HG03457 (cell line): ENCODE data around the gene DIPK2B.

Experiments
- ATAC-seq: cut with Tn5 transposase; IDR thresholded peaks from one replicate; pipeline ENCODE4 v1.9.1; 2021; ENCODE audit warnings: moderate number of reproducible peaks; ENCODE audit not compliant: unreplicated experiment

DIPK2B gene, protein sequence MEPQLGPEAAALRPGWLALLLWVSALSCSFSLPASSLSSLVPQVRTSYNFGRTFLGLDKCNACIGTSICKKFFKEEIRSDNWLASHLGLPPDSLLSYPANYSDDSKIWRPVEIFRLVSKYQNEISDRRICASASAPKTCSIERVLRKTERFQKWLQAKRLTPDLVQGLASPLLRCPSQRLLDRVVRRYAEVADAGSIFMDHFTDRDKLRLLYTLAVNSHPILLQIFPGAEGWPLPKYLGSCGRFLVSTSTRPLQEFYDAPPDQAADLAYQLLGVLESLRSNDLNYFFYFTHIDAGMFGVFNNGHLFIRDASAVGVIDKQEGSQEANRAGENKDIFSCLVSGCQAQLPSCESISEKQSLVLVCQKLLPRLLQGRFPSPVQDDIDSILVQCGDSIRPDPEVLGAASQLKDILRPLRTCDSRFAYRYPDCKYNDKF

DNA sequence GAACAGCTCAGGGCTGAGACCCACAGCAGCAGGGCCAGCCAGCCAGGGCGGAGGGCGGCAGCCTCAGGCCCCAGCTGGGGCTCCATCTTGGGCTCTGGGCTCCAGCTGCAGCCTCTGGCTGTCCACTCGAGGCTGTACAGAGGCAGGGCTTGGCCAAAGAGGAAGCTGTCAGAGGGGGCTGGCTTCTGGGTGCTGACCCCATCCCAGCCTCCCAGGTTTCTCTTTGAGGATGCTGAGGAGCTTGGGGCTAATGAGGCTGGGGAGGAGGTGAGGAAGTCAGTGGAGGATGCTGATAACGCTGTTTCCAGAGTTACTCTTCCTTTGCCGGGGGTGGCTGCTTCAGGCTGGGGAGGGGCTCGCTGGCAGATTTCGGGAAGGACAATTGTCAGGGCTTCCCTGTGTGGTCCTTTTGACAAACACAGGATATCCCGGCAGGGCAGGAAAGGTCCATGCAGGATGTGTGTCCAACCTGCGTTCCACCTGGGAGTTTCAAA lies at the start of gene DIPK2B:
DIPK2B (minus strand) TSS at position 136 of the 494 bp plus-strand sequence; CDS start at position 86, 50 bp downstream.
- no peak for ATAC-seq

DNA sequence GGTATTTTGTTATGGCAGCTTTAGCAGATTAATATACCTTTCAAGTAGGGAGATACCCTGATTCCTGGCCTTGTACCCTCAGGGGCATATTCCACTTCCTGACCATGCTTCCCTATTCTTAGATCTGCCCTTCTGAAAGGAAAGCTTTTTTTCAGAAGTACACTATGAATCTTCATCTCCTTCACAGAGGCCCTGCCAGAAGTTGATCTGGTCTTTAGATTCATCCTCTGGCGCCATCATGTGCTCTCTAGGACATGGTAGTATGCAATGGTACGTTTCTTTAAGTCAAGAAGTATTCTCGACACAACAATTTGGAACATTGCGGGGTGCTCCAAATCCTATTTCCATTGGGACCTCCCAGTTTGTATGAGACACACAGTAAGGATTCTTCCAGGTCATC lies 39.6 kb upstream of the DIPK2B start:
- ATAC-seq, result no peak

DNA sequence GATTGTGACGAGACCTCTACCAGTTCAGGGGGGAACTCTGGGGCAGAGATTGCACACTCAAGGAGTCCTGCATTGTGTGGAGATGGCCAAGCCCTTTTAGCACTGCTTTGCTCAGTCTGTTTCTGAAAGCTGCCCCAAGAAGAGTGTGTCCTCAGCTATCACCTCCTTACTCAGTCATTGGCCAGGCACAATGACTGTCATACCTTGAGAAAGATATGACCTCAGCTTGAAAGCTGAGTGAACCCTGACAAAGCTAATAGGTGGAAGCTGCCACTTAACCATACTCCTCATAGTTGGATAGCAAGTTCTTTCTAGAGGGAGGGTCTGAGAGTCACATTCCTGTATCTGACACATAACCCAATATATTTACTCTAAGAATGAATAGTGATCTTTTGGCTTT lies 37.8 kb upstream of the DIPK2B start:
- no peak for ATAC-seq

DNA sequence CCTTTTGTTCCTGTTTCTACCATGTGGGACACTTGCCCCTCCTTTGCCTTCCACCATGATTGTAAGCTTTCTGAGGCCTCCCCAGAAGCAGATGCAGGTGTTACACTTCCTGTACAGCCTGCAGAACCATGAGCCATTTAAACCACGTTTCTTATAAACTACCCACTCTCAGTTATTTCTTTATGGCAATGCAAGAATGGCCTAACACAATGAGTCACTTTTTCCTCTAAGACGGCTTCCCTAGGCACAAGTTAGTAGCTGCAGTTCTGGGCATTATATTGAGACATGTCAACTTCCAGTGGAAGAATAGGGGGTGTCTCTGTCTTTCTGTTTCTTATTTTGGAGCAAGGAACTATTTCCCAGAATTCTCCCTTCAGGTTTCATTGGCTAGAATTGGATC lies 32.9 kb upstream of the DIPK2B start:
- ATAC-seq, result no peak

DNA sequence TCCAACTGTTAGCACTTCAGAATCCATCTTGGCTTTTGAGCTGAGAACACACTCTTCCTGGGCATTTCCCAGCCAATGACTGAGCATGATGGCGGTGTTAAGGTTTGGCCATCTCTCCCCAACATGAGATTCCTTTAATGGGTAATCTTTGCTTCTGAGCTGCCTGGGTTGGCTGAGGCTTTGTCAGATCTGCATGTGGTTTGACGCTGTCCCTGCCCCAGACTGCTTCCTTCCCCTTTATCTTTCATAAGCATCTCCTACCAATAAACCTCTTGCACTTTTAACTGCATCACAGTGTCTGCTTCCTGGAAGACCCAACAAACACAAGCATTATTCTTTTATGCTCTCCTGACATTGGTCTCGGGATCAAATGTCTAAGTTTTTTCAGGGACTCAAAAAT lies 31.5 kb upstream of the DIPK2B start:
- ATAC-seq, result no peak

DNA sequence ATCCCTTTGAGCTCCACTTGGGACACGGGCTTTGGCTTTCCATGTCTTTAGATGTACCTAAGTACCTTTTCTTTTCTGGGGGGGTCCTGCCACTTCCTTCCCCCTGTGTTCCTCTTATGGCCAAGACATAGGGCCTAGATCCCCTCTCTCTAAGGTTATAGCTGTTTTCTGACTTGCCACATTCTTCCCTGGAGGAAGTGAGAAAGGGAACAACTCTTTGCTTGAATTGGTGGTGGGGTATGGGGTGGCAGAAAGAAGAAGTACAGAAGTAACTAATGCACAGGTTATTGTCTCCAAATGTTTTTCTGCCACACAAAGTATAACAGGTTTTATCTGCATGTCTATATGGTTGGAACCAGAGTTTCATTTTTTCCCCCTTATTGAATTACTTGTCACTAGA lies 29.7 kb upstream of the DIPK2B start:
- no peak for ATAC-seq

DNA sequence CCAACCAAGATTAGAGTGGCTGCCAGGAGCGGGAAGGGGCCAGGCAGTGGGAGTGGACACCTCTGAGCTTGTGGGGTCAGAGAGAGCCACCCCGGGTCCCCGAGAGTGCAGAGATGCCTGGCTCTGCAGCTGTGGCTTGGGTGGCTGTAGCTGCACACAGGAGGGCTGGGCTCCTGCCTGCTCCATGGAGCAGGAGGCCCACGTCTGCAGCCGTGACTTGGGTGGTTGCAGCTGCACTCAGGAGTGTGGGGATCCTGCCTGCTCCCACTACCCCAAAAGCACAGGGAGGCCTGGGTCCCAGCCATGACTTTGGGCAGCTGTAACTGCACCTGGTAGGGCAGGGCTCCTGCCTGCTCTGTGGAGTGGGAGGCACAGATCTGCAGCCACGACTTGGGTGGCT lies 28.7 kb upstream of the DIPK2B start:
- no peak for ATAC-seq

DNA sequence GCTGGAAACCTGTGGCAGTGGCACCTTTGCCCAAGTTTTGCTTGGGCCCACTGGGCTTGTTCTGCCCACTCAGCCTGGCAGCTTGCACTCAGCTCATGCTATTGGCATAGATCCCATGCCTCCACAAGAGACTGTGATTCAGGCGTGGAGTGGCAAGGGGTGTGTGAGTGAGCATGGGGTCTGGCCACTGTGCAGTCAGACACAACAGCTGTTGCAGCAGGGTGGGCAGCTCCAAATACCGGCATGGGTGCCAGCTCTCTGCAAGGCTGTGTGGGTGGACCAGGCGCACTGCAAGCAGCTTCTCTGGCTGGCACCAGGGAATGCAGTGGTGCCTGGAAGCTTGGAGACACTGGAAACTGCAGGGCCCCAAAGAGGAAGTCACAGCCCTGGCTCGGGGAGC lies 27.4 kb upstream of the DIPK2B start:
- no peak for ATAC-seq

DNA sequence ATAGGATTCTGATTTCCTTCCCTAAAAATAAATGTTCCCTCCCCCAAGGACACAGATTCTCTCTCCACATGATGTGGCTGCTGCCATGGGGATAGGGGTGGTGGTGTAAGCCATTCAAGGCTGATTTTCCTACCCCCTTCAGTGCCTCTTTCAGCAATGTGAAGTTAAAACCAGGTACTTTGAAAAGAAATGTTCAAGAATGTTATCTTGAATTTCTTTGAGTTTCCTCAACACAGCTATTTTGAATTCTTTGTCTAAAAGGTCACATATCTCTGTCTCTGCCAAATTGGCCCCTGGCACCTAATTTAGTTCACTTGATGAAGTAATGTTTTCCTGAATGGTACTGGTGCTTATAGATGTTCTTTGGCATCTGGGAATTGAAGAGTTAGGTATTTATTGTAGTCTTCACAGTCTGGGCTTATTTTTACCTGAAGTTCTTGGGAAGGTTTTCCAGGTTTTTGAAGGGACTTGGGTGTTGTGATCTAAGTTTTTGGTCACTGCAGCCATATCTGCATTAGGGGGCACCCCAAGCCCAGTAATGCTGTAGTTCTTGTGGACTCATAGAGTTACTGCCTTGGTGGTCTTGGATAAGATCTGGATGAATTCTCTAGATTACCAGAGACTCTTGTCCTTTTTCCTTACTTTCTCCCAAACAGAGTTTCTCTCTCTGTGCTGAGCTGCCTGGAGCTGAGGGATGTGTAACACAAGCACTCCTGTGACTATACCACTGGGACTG lies 7.6 kb upstream of the DIPK2B start:
- no peak for ATAC-seq

DNA sequence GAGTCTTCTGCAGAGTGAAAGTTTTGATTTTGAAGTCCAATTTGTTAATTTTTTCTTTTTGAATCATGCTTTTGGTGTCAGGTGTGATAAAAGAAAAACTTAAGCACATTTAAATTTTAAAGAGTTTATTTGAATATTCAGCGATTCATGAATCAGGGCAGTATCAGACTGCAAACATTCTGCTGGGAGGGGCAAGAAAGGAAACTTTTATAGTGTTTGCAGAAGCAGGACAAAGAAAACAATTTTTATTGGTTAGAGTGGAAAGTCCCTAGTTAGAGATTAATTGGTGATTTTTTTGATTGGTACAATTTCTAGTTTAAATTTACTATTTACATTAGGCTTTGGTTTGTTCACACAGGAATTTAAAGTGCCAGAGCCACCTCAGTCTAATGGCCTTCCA lies 1.5 kb upstream of the DIPK2B start:
- no peak for ATAC-seq

DNA sequence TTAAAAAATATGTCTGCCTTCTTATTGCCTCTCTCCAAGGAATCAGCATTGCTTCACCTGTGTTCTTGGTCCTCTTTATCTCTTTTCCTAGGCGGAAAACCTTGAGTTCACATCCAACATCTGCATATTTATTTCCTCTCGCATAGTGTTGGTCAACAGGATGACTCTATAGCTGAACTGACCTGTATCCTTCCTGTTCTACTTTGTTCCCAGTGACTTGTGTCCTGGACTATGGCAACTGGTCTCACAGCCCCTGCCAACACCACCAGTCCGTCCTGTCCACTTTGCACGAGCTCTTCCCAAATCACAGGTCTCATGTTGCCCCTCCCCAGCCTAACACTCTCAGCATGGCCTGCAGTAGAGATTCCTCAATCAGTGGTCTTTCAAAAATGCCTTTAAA lies 2.0 kb downstream of the DIPK2B start:
- ATAC-seq, result no peak

DNA sequence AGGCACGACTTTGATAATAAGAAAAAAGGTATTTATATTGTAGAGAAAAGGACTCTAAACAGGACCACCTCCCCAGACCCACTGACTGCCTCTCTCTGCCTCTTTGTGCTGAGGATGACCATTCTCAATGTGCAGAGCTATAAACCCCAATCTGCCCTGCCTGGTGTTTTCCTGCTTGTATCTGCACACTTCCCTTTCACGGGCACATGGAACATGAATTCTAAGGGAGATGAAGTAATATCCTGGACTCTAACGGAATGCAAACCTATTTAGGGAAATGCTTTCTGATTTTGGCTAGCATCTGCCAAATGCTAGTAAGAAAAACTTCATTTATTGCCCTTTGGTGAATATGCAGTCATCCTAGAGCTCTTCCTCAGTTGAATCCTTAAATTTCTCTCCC lies 2.4 kb downstream of the DIPK2B start:
- no peak for ATAC-seq

DNA sequence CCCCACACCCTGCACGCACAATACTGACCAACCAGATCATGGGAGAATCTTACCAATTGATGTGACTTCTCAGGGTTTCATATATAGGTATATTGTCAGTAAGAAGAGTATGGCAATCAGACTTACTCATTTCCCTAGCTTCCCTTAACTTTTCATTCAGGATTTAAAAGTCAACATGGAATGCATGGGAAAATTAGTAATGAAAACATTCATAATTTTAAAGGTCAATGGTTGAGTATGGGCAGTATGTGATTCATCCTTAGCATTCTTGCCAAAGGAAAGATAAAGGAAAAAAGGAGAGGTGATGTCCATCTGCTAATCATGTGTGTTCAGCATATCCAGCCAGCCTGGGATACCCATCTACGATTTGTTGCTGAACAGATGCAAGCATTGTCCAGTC lies 4.0 kb downstream of the DIPK2B start:
- ATAC-seq, result no peak

DNA sequence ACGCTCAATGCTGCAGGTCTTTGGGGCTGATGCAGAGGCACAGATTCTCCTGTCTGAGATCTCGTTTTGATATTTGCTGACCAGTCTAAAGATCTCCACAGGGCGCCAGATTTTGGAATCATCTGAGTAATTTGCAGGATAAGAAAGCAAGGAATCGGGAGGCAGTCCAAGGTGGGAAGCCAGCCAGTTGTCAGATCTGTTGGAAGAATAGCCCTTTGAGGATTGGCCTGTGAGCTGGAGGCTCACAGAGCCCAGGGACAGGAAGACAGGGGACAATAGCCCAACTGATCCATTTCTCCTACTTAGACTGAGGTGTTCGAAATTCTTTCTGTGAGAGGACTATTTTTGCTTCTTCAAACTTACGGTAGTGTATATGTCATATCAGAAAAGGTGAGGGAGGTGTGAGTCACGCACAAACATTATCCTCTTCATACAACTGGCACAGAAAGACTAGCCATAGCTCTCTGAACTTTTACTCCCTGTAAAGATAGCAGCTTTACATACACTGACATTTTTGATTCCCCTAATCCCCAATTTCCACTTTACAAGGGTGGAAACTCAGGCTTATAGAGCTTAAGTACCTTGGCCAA lies 8.8 kb downstream of the DIPK2B start:
- no peak for ATAC-seq

DNA sequence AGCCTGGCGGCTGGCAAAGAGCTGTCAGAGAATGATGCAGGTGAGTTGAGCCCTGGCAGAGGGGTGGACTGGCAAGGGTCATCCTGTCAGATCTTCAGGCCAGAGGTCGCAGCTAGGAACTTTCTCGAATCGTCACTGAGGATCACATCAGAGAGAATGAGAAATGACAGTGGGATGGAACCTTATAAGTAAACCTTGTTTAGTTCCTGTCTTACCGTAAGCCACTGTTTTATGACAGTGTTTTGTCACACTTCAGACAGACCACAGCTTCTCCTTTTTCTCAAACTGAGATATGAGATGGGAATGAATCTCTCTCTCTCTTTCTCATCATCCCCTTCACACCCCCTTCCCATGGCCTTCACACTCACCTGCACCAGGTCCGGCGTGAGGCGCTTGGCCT lies 9.3 kb downstream of the DIPK2B start:
- no peak for ATAC-seq

DNA sequence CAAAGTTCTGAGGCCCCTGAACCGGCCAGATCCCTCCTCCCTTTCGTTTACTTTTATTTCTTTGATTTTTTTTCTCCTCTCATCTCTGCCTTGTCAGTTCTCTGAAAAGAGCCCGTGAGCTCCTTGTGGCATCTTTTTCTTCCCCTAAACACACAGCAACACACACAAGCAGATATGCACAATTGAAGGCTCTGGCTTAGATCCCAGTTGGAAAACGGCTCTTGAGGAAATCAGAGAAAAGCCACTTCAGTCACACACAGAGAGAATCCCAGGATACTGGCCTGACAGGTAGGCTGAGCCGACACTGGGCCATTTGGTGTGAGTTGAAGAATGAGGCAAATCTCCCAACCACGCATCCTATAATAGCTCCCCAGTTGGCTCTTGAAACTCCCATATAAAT lies 12.9 kb downstream of the DIPK2B start:
- no peak for ATAC-seq

DNA sequence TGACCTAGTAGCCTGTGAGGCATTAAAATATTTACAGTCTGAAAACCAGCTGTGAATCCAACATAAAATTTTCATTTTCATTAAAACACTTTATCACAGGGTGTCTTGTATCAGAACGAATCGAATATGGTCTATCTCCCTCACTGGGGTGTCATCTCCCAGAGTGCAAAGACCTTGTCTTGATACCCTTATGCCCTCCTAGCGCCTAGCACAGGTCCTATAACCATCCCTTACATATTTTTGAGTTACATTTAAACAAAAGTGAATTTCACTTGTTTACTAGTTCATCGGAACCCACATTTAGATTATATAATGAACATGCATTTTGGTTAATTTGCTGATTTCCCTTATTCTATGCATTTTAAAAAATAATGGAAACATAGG lies 14.0 kb downstream of the DIPK2B start:
- ATAC-seq, result no peak

DNA sequence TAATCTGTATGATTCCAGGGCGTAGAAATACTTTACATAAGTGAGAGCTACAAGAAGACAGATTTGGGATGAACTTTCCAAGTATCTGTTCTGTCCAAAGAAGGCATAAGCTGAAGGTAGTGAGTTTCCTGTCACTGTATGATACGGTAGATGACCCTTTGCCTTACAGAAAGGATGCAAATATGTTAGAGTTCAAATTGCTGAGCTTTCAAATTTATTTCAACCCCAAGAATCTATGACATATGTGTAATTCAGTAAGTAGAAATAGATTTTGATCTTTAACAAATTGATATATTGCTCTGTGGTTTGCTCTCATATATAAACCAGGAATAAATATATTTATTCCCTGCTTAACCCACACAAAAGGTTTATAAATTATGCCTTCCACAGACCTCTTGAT lies 16.5 kb downstream of the DIPK2B start:
- no peak for ATAC-seq

DNA sequence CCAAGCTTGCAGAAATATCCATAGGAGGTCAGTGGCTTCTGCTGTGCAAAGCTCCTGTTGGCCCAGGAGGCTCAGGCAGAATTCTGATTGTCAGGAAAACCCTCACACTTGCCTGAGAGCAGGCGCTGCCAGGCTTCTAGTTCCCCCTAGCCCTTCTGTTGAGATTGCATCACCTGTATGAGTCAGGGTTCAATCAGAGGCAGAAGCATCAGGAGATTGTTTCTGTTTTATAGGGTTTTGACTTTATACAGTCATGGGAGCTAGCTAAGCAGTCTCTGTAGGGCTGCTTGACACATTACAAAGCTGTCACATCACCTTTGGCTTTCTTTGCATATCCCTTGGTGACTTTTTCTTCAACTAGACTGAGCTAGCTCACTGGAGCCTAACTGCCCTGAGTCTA lies 27.8 kb downstream of the DIPK2B start:
- ATAC-seq, result no peak

DNA sequence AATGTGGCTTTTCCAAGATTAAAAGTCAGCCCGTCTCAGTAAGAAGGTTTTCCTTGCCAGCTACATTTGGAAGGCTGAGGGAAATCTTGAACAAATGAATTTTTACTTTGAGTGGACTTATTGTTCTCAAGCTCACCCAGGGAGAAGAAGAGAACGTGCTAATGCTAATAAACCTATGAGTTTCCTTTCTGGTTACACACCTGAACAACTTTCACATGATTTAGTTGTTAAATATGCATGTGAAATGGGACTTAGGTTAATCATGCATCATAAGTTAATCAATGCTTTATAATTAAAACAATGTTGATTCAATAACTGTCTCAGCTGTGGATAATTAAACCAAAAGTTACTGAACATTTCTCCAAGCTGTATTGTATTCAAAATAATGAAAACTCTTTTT lies 33.9 kb downstream of the DIPK2B start:
- no peak for ATAC-seq

DNA sequence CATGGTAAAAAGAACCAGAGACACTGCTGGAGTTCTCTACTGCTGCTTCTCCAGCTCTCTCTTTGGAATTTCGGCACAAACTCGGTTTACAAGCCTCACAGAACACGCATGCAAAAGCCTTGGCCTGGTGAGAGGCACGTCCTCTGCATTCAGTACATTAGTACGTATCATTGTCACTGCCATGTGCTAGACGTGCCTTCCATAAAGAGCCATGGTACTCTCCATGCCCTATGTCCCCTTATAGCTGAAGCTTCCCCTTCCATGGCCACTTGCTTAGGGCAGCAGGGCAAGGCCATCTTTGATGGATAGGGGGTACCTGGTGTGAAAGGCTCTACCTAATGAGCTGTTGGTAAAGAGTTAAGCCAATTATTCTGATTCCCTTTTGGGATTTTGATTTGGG lies 35.0 kb downstream of the DIPK2B start:
- no peak for ATAC-seq

DNA sequence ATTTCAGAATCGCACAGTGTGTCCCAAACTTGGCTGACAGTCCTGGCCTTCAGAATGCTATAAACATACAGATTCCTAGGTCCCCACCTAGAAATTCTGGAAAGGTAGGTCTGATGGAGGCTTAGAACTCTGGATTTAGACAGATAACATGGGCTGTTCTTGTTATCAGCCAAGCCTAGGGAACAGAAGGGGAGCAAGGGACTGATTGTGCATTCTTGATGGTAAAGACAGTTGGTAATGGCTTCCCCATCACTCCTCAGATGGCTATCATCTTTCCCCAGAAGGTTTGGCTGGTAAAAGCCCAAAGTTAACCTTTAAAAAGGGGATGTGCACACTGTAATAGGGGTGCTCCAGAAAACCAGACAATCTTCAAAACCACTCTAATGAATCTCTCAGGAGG lies 35.7 kb downstream of the DIPK2B start:
- ATAC-seq, result no peak
